DND-41 (cell line): ENCODE data around the gene PITX1.

Experiments used
- EZH2 ChIP-seq: IDR thresholded peaks from 3 replicates; pipeline ENCODE4 v1.6.1; 2012; ENCODE audit warnings: borderline replicate concordance, low read depth, mild to moderate bottlenecking, moderate library complexity, low read length, inconsistent platforms; ENCODE audit not compliant: severe bottlenecking
- TF ChIP-seq, protein P1 (sequence below): IDR thresholded peaks from 2 replicates; pipeline ENCODE4 v1.5.1; 2012; ENCODE audit warnings: borderline replicate concordance, low read length, moderate library complexity, mild to moderate bottlenecking; ENCODE audit not compliant: poor library complexity, severe bottlenecking; ENCODE audit errors: extremely low read depth

DNA sequence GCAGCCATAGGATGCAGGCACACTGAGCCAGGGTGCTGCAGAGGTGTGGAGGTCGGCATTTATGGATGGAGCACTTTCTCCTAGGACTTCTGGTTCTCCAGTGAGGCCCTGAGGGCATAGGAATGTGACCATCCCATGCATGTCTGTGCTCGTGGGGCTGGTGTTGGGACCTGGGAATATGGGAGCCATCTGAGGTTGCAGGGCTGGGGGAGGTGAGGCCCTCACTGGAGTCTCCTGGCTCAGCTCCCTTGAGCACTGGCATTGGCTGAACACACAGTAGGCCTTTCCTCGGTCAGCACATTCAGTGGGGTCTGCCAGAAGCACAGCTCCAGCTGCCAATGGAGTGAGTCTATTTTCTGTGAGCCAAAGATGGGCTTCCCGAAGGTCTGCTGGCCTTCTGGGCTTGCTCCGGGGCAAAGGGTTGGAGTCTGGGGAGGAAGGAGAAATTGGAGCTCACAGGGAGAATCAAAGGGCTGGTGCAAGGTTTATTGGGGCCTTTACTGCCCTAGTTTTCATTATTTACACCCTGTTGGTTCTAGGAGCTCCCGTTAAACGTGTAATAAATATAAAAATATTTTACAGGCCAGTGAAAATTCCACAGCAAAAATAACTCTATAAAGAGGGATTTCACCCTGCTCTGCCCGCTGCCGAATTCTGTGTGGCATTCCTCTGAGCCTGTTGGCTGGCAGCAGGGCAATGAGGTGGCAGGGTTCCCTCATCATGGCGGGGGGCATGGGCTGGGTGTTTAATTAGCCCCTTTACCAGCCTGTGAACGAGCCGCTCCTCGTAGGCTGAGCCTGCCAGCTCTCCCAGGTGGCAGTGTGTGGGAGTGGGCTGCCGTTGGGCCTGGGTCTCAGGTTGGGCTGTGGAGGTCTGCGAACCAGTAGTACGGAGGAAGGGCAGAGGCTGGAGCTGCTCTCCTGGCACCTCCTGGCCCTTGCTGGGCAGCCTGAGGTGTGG lies 31.6 kb upstream of the PITX1 start:
- no peak for TF ChIP-seq EZH2
- TF ChIP-seq, protein P1, sequence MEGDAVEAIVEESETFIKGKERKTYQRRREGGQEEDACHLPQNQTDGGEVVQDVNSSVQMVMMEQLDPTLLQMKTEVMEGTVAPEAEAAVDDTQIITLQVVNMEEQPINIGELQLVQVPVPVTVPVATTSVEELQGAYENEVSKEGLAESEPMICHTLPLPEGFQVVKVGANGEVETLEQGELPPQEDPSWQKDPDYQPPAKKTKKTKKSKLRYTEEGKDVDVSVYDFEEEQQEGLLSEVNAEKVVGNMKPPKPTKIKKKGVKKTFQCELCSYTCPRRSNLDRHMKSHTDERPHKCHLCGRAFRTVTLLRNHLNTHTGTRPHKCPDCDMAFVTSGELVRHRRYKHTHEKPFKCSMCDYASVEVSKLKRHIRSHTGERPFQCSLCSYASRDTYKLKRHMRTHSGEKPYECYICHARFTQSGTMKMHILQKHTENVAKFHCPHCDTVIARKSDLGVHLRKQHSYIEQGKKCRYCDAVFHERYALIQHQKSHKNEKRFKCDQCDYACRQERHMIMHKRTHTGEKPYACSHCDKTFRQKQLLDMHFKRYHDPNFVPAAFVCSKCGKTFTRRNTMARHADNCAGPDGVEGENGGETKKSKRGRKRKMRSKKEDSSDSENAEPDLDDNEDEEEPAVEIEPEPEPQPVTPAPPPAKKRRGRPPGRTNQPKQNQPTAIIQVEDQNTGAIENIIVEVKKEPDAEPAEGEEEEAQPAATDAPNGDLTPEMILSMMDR: no peak
